ENCODE data around the gene INPP5D. TPM values are rescaled to one million over a fixed set of nuclear protein-coding genes. Genes with fewer than 3 reads are reported as not detected.

The INPP5D gene
- total RNA-seq, 1 donor from 2014 or later = 14.7 TPM

GRCh38 chr2:233089851-233090250, 29.7 kb downstream of the INPP5D start:
- FAIRE-seq (no peak), DNase-seq (ENCODE audit: low read depth) (no peak)
- no peak overlapping the region for H3K9ac ChIP-seq (ENCODE audit: low read length)
- Mint-ChIP-seq H3K4me3 (ENCODE audit: unreplicated experiment) (no peak overlapping the region), H3K36me3 (ENCODE audit: low read depth, unreplicated experiment) (no peaks in the 10 kb centered on the region), H3K27ac (ENCODE audit: unreplicated experiment) (no peak overlapping the region), H3K27me3 (ENCODE audit: low read depth, unreplicated experiment) (peaks cover 16% of the 10 kb centered on the region), H3K4me1 (ENCODE audit: low read depth, unreplicated experiment) (peaks cover 8% of the 10 kb centered on the region), H3K9me3 (ENCODE audit: unreplicated experiment) (peaks cover 2% of the 10 kb centered on the region)
- no peaks in the 10 kb centered on the region for H3K9me3 ChIP-seq (ENCODE audit: insufficient read depth, low read depth, low read length)
- peaks cover 3% of the 10 kb centered on the region for H3K27me3 ChIP-seq (ENCODE audit: insufficient read depth, low read length)
- no peak overlapping the region for H3K4me3 ChIP-seq (ENCODE audit: insufficient read depth, low read depth, low read length)
- H3K4me1 ChIP-seq (ENCODE audit: insufficient read depth, low read length) = peaks cover 4% of the 10 kb centered on the region
- no peak overlapping the region for H3K4me2 ChIP-seq (ENCODE audit: low read length)
- H3K36me3 ChIP-seq (ENCODE audit: insufficient read depth, low read length) = no peaks in the 10 kb centered on the region
- no peak for TF ChIP-seq CTCF (IDR thresholded peaks at IDR 0.05; ENCODE audit: insufficient read depth, low read depth, low read length)
- TF ChIP-seq EZH2 (IDR thresholded peaks at IDR 0.05; ENCODE audit: insufficient read depth, low read length) = no peak
- H2AFZ ChIP-seq (ENCODE audit: low read depth, low read length) = no peak overlapping the region
- H4K20me1 ChIP-seq (ENCODE audit: insufficient read depth, low read length) = no peaks in the 10 kb centered on the region
- no peaks in the 10 kb centered on the region for H3K79me2 ChIP-seq (ENCODE audit: insufficient read depth, low read length)
- no peak overlapping the region for H3K27ac ChIP-seq (ENCODE audit: low read depth, low read length)

GRCh38 chr2:233090879-233091278, 30.7 kb downstream of the INPP5D start:
- Mint-ChIP-seq H3K4me3 (ENCODE audit: unreplicated experiment) (no peak overlapping the region), H3K36me3 (ENCODE audit: low read depth, unreplicated experiment) (no peaks in the 10 kb centered on the region), H3K9me3 (ENCODE audit: unreplicated experiment) (peaks cover 2% of the 10 kb centered on the region), H3K4me1 (ENCODE audit: low read depth, unreplicated experiment) (peaks cover 3% of the 10 kb centered on the region), H3K27me3 (ENCODE audit: low read depth, unreplicated experiment) (peaks cover 16% of the 10 kb centered on the region), H3K27ac (ENCODE audit: unreplicated experiment) (no peak overlapping the region)
- DNase-seq (ENCODE audit: low read depth) = no peak
- Histone ChIP-seq H4K20me1 (ENCODE audit: insufficient read depth, low read length) (no peaks in the 10 kb centered on the region), H3K4me3 (ENCODE audit: insufficient read depth, low read depth, low read length) (no peak overlapping the region), H3K27ac (ENCODE audit: low read depth, low read length) (no peak overlapping the region), H3K9me3 (ENCODE audit: insufficient read depth, low read depth, low read length) (no peaks in the 10 kb centered on the region), H2AFZ (ENCODE audit: low read depth, low read length) (no peak overlapping the region), H3K79me2 (ENCODE audit: insufficient read depth, low read length) (no peaks in the 10 kb centered on the region), H3K27me3 (ENCODE audit: insufficient read depth, low read length) (peaks cover 6% of the 10 kb centered on the region), H3K9ac (ENCODE audit: low read length) (no peak overlapping the region), H3K36me3 (ENCODE audit: insufficient read depth, low read length) (no peaks in the 10 kb centered on the region), H3K4me2 (ENCODE audit: low read length) (no peak overlapping the region), H3K4me1 (ENCODE audit: insufficient read depth, low read length) (peaks cover 4% of the 10 kb centered on the region)
- FAIRE-seq = no peak
- TF ChIP-seq CTCF (IDR thresholded peaks at IDR 0.05; ENCODE audit: insufficient read depth, low read depth, low read length) (no peak), EZH2 (IDR thresholded peaks at IDR 0.05; ENCODE audit: insufficient read depth, low read length) (no peak)

GRCh38 chr2:233091595-233092375, 31.6 kb downstream of the INPP5D start:
- TF ChIP-seq CTCF (IDR thresholded peaks at IDR 0.05; ENCODE audit: insufficient read depth, low read depth, low read length) (no peak), EZH2 (IDR thresholded peaks at IDR 0.05; ENCODE audit: insufficient read depth, low read length) (no peak)

More at GRCh38 chr2:233091595-233092375, 31.6 kb downstream of the INPP5D start:
- no peak for DNase-seq (ENCODE audit: low read depth)
- H3K4me3 Mint-ChIP-seq (ENCODE audit: unreplicated experiment) = no peak overlapping the region
- H3K27ac ChIP-seq (ENCODE audit: low read depth, low read length) = no peak overlapping the region
- no peak overlapping the region for H3K4me2 ChIP-seq (ENCODE audit: low read length)
- FAIRE-seq = no peak
- no peaks in the 10 kb centered on the region for H3K79me2 ChIP-seq (ENCODE audit: insufficient read depth, low read length)
- H3K9me3 Mint-ChIP-seq (ENCODE audit: unreplicated experiment) = peaks cover 2% of the 10 kb centered on the region
- no peak overlapping the region for H3K4me3 ChIP-seq (ENCODE audit: insufficient read depth, low read depth, low read length)
- H3K36me3 ChIP-seq (ENCODE audit: insufficient read depth, low read length) = no peaks in the 10 kb centered on the region
- H3K27me3 ChIP-seq (ENCODE audit: insufficient read depth, low read length) = peaks cover 6% of the 10 kb centered on the region
- H2AFZ ChIP-seq (ENCODE audit: low read depth, low read length) = no peak overlapping the region
- H3K9ac ChIP-seq (ENCODE audit: low read length) = no peak overlapping the region
- no peaks in the 10 kb centered on the region for H3K36me3 Mint-ChIP-seq (ENCODE audit: low read depth, unreplicated experiment)
- H3K27me3 Mint-ChIP-seq (ENCODE audit: low read depth, unreplicated experiment) = peaks cover 16% of the 10 kb centered on the region
- peaks cover 2% of the 10 kb centered on the region for H3K4me1 ChIP-seq (ENCODE audit: insufficient read depth, low read length)
- H4K20me1 ChIP-seq (ENCODE audit: insufficient read depth, low read length) = no peaks in the 10 kb centered on the region
- H3K4me1 Mint-ChIP-seq (ENCODE audit: low read depth, unreplicated experiment) = peaks cover 2% of the 10 kb centered on the region
- no peak overlapping the region for H3K27ac Mint-ChIP-seq (ENCODE audit: unreplicated experiment)
- no peaks in the 10 kb centered on the region for H3K9me3 ChIP-seq (ENCODE audit: insufficient read depth, low read depth, low read length)
